Small intestine (tissue), 7 donors: Measurements from ENCODE around the gene DENND4A. TPM values are rescaled to one million over a fixed set of nuclear protein-coding genes. Genes with fewer than 3 reads are reported as not detected.
A peak's percentile ranks its signal among the peaks of the same experiment; 100 is the strongest.

ENCODE experiments used
- DNase-seq, 2 donors: peaks; one replicate each; pipeline versions ENCODE4 v3.0.0 to v3.0.0-alpha.2; 2013
- FAIRE-seq: peaks from 2 replicates; lab custom pipeline; 2012; peaks lifted over from hg19 to GRCh38; lab: Jason Lieb, UNC
- H3K27ac ChIP-seq, 3 donors: one replicate each; pipeline ENCODE4 v1.5.1; 2013; ENCODE audit warnings: low read length in 2 of 3, mild to moderate bottlenecking in 2 of 3, control low read depth in 1 of 3, inconsistent platforms in 1 of 3, low read depth in 1 of 3, moderate library complexity in 1 of 3
- H3K27me3 ChIP-seq, 3 donors: one replicate each; pipeline ENCODE4 v1.6.1; 2013; ENCODE audit warnings: low read length in 3 of 3, inconsistent platforms in 1 of 3; ENCODE audit not compliant: control insufficient read depth in 3 of 3, insufficient read depth in 3 of 3
- H3K36me3 ChIP-seq, 3 donors: one replicate each; pipeline ENCODE4 v1.6.1; 2013; ENCODE audit warnings: low read length in 3 of 3, inconsistent platforms in 1 of 3, low read depth in 1 of 3, mild to moderate bottlenecking in 1 of 3, moderate library complexity in 1 of 3; ENCODE audit not compliant: control insufficient read depth in 3 of 3, insufficient read depth in 2 of 3
- H3K4me1 ChIP-seq, 3 donors: one replicate each; pipeline ENCODE4 v1.6.1; 2013; ENCODE audit warnings: low read length in 2 of 3, inconsistent platforms in 1 of 3, low read depth in 1 of 3, mild to moderate bottlenecking in 1 of 3, moderate library complexity in 1 of 3; ENCODE audit not compliant: control insufficient read depth in 3 of 3, insufficient read depth in 2 of 3
- H3K4me3 ChIP-seq, 3 donors: one replicate each; pipeline ENCODE4 v1.5.1; 2013; ENCODE audit warnings: low read length in 3 of 3, control low read depth in 1 of 3, inconsistent platforms in 1 of 3, low read depth in 1 of 3, mild to moderate bottlenecking in 1 of 3, moderate library complexity in 1 of 3
- H3K9me3 ChIP-seq, 2 donors: one replicate each; pipeline ENCODE4 v1.6.1; 2013; ENCODE audit warnings: low read depth in 1 of 2, low read length in 1 of 2; ENCODE audit not compliant: control insufficient read depth in 2 of 2, insufficient read depth in 1 of 2
- WGBS, 3 donors: extraction: QIAGEN DNeasy Blood & Tissue Kit; methylation state at CpG; one replicate each; pipeline ENCODE4 v1.1.7; 2013; 5-methylcytosine and 5-hydroxymethylcytosine counted together
- polyA plus RNA-seq, 4 donors: library from polyadenylated mRNA; stranded (reverse) in 3 of 4; unstranded in 1 of 4; fragments of 200-250 nt in 3 of 4; fragments of 120-200 nt in 1 of 4; gene quantifications; one replicate each; pipeline versions ENCODE4 v1.2.1 to v1.2.3, GENCODE V29; 2013
- donor health status: healthy with polysubstance abuse.
- donor health status: control.
- donor health status: control.
- donor health status: Bipolar disorder and iron deficiency.
- donor health status: healthy.

The DENND4A gene
- polyA plus RNA-seq, 4 donors = 2.4 to 25.5 (median 6.6) TPM

- no peaks in the 10 kb centered on the region for H3K36me3 ChIP-seq
- no peaks in the 10 kb centered on the region for H3K9me3 ChIP-seq
- no peak overlapping the region for H3K4me3 ChIP-seq
- H3K27ac ChIP-seq = no peak overlapping the region
- WGBS, 3 donors = 95 to 97% (median 95%) methylated on average over 8 of the region's 8 CpGs
- no peaks in the 10 kb centered on the region for H3K27me3 ChIP-seq
- FAIRE-seq (no peak), DNase-seq (no peak)
- peaks cover 2 to 26% (median 9%) of the 10 kb centered on the region in 3 donors for H3K4me1 ChIP-seq
Measured at GRCh38 chr15:65834603-65835282, 42.6 kb upstream of the DENND4A start.

GRCh38 chr15:65833501-65834205 is 41.6 kb upstream of the DENND4A start:
- H3K4me3 ChIP-seq = no peak overlapping the region
- FAIRE-seq (no peak), DNase-seq (no peak)
- no peaks in the 10 kb centered on the region for H3K36me3 ChIP-seq
- peak overlapping the region; percentile 81 to 96 (median 94) for H3K27ac ChIP-seq
- H3K27me3 ChIP-seq = no peaks in the 10 kb centered on the region
- no peaks in the 10 kb centered on the region for H3K9me3 ChIP-seq
- WGBS, 3 donors = 46 to 55% (median 53%) methylated on average over 4 of the region's 4 CpGs
- peaks cover 2 to 30% (median 9%) of the 10 kb centered on the region in 3 donors for H3K4me1 ChIP-seq

- Histone ChIP-seq H3K4me3 (peak overlapping the region in 2 of 3 donors; percentile 18 to 32), H3K27ac (peak overlapping the region; percentile 81 to 96 (median 94)), H3K4me1 (peaks cover 2 to 35% (median 12%) of the 10 kb centered on the region in 3 donors), H3K9me3 (no peaks in the 10 kb centered on the region), H3K27me3 (no peaks in the 10 kb centered on the region), H3K36me3 (no peaks in the 10 kb centered on the region)
- peak; percentile 94 to 96 for DNase-seq
- WGBS, 3 donors = 4 to 6% (median 4%) methylated on average over 8 of the region's 8 CpGs
- FAIRE-seq = no peak
Measured at GRCh38 chr15:65832549-65833364, 40.7 kb upstream of the DENND4A start.

- FAIRE-seq (no peak), DNase-seq (peak; percentile 54 to 60)
- peak overlapping the region in 2 of 3 donors; percentile 23 to 87 for H3K27ac ChIP-seq
- no peak overlapping the region for H3K4me3 ChIP-seq
- H3K27me3 ChIP-seq = no peaks in the 10 kb centered on the region
- 56 to 64% (median 58%) methylated on average over 7 of the region's 7 CpGs for WGBS, 3 donors
- no peaks in the 10 kb centered on the region for H3K9me3 ChIP-seq
- no peaks in the 10 kb centered on the region for H3K36me3 ChIP-seq
- H3K4me1 ChIP-seq = peaks cover 2 to 35% (median 15%) of the 10 kb centered on the region in 3 donors
Measured at GRCh38 chr15:65829130-65829764, 37.2 kb upstream of the DENND4A start.

GRCh38 chr15:65828585-65828984 is 36.5 kb upstream of the DENND4A start:
- H3K4me1 ChIP-seq = peaks cover 2 to 30% (median 12%) of the 10 kb centered on the region in 3 donors
- no peak overlapping the region for H3K4me3 ChIP-seq
- 67 to 78% (median 76%) methylated on average over 2 of the region's 2 CpGs for WGBS, 3 donors
- H3K9me3 ChIP-seq = no peaks in the 10 kb centered on the region
- no peaks in the 10 kb centered on the region for H3K27me3 ChIP-seq
- DNase-seq = peak; percentile 26 to 36
- no peaks in the 10 kb centered on the region for H3K36me3 ChIP-seq
- no peak for FAIRE-seq
- peak overlapping the region in 2 of 3 donors; percentile 23 to 87 for H3K27ac ChIP-seq

GRCh38 chr15:65827065-65827464 is 35.0 kb upstream of the DENND4A start:
- FAIRE-seq = no peak

GRCh38 chr15:65824941-65825544 is 33.0 kb upstream of the DENND4A start:
- H3K9me3 ChIP-seq = no peaks in the 10 kb centered on the region
- H3K36me3 ChIP-seq = no peaks in the 10 kb centered on the region
- H3K4me1 ChIP-seq = peaks cover 0 to 12% (median 6%) of the 10 kb centered on the region in 3 donors
- no peak overlapping the region for H3K4me3 ChIP-seq
- no peak for DNase-seq
- no peak overlapping the region for H3K27ac ChIP-seq
- no peaks in the 10 kb centered on the region for H3K27me3 ChIP-seq
- 17 to 57% (median 41%) methylated on average over 5 of the region's 5 CpGs for WGBS, 3 donors
- FAIRE-seq = no peak

More at GRCh38 chr15:65827065-65827464, 35.0 kb upstream of the DENND4A start:
- Histone ChIP-seq H3K4me3 (no peak overlapping the region), H3K4me1 (peaks cover 0 to 16% (median 9%) of the 10 kb centered on the region in 3 donors), H3K27me3 (no peaks in the 10 kb centered on the region), H3K36me3 (no peaks in the 10 kb centered on the region), H3K9me3 (no peaks in the 10 kb centered on the region), H3K27ac (peak overlapping the region in 1 of 3 donors; percentile 44)
- no peak for DNase-seq
- WGBS, 3 donors = 65 to 82% (median 75%) methylated on average over 3 of the region's 3 CpGs
